HUES6 (cell line): Measurements from ENCODE around the gene LIN28B.

ENCODE experiments used
- H3K27ac ChIP-seq: 2 replicates; pipeline ENCODE4 v1.7.0; 2013; ENCODE audit warnings: low read depth, mild to moderate bottlenecking, low read length, inconsistent platforms
- H3K27me3 ChIP-seq: 2 replicates; pipeline ENCODE4 v1.6.1; 2013; ENCODE audit warnings: low read length; ENCODE audit not compliant: control insufficient read depth, insufficient read depth
- H3K36me3 ChIP-seq: 2 replicates; pipeline ENCODE4 v1.6.1; 2013; ENCODE audit warnings: low read length; ENCODE audit not compliant: control insufficient read depth, insufficient read depth
- H3K4me1 ChIP-seq: 2 replicates; pipeline ENCODE4 v1.6.1; 2013; ENCODE audit warnings: low read length; ENCODE audit not compliant: control insufficient read depth, insufficient read depth
- H3K4me3 ChIP-seq: 2 replicates; pipeline ENCODE4 v1.5.1; 2013; ENCODE audit warnings: low read depth, low read length
- H3K9ac ChIP-seq: one replicate; pipeline ENCODE4 v1.6.1; 2013; ENCODE audit warnings: mild to moderate bottlenecking, low read length
- H3K9me3 ChIP-seq: 2 replicates; pipeline ENCODE4 v1.6.1; 2013; ENCODE audit warnings: low read depth, low read length; ENCODE audit not compliant: control insufficient read depth, insufficient read depth

LIN28B gene

DNA sequence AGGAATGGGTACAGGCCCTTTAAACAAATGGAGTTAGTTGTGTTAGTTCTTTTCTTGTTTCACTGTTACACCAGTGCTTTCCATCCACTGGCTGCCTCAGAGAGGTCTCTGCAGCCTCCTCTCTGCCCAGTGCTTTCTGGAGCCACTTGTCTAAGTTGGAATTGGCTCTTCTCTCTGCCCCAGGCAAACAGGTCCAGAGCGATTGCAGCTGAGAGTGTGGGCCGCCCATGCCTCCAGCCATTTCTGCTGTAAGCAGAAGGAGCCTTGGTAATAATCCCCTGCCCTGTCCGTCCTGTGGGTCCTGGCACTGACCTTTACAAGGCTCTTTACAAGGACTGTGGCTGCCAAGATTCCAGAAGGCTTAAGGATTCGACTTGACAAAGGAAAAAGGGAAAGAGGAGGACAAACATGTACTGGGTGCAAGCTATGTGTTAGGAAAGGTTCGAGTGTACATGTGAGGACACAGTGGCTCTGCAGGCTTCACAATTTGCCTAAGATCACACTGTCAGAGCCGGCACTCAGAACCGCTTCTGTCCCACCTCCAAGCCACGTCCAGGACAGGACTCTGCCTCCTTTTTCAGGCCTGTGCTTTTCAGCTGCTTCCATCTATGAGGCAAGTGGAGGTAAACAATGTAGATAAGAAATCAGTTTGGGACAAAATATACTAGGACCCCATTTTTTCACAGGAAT, 134.4 kb downstream of the LIN28B start:
- Histone ChIP-seq H3K4me1 (no peaks in the 10 kb centered on the region), H3K9me3 (no peaks in the 10 kb centered on the region), H3K36me3 (no peaks in the 10 kb centered on the region), H3K9ac (no peak overlapping the region), H3K27me3 (no peaks in the 10 kb centered on the region), H3K27ac (no peak overlapping the region), H3K4me3 (no peak overlapping the region)

DNA sequence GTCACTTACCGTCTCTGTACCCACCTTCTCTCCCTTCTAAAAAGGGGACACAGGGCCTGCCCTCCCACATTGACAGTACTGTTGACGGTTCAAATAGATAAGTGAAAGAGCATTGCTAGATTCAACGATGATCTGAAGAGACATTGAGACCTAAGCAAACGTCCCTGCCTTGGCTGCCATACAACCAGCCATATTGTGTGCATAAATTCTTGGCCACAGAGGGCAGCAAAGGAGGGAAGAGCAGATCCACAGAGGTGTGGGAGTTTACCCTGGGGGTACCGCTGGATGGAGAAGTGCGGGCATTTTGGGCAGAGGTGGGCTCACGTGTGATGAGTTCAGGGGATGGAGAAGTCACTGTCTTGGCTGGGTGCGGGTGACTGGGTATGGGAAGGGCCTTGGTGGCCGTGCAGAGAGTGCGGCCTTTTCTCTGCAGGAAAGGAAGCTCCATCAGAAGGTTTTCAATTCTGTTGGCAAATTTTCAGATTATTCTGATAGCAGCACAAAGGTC, 137.3 kb downstream of the LIN28B start:
- no peak overlapping the region for H3K9ac ChIP-seq
- no peaks in the 10 kb centered on the region for H3K4me1 ChIP-seq
- no peaks in the 10 kb centered on the region for H3K9me3 ChIP-seq
- H3K27ac ChIP-seq, result no peak overlapping the region
- H3K27me3 ChIP-seq, result no peaks in the 10 kb centered on the region
- no peaks in the 10 kb centered on the region for H3K36me3 ChIP-seq
- H3K4me3 ChIP-seq, result no peak overlapping the region

- Histone ChIP-seq H3K4me3 (no peak overlapping the region), H3K27ac (no peak overlapping the region), H3K9me3 (no peaks in the 10 kb centered on the region), H3K4me1 (no peaks in the 10 kb centered on the region), H3K27me3 (no peaks in the 10 kb centered on the region), H3K9ac (no peak overlapping the region), H3K36me3 (no peaks in the 10 kb centered on the region)
These were observed 138.2 kb downstream of the LIN28B start for GRCh38 chr6:105095139-105095538.

GRCh38 chr6:105097288-105097687, 140.4 kb downstream of the LIN28B start:
- H3K27me3 ChIP-seq, result no peaks in the 10 kb centered on the region
- no peak overlapping the region for H3K27ac ChIP-seq
- no peaks in the 10 kb centered on the region for H3K4me1 ChIP-seq

DNA sequence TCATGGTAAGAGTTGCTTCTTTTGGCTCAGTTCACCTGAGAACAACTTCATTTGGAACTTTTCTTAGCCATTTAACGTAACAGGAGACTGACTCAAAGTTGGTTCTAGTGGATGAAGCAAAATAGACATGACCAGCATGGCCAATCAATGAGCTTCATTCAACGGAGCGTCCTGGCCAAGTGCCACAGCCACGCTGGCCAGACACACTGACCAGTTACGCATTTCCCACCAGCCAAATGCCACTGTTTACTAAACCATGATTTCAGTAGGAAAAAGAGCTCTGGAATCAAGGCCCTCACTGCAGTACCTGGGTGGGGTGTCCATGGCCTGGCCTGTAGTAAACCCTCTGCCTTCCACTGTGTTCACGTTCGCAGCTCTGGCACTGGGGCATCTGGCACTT, 142.5 kb downstream of the LIN28B start:
- Histone ChIP-seq H3K27me3 (no peaks in the 10 kb centered on the region), H3K27ac (no peak overlapping the region), H3K4me3 (no peak overlapping the region), H3K9me3 (no peaks in the 10 kb centered on the region), H3K4me1 (no peaks in the 10 kb centered on the region), H3K9ac (no peak overlapping the region), H3K36me3 (no peaks in the 10 kb centered on the region)

More at GRCh38 chr6:105097288-105097687, 140.4 kb downstream of the LIN28B start:
- Histone ChIP-seq H3K9me3 (no peaks in the 10 kb centered on the region), H3K9ac (no peak overlapping the region), H3K36me3 (no peaks in the 10 kb centered on the region), H3K4me3 (no peak overlapping the region)

DNA sequence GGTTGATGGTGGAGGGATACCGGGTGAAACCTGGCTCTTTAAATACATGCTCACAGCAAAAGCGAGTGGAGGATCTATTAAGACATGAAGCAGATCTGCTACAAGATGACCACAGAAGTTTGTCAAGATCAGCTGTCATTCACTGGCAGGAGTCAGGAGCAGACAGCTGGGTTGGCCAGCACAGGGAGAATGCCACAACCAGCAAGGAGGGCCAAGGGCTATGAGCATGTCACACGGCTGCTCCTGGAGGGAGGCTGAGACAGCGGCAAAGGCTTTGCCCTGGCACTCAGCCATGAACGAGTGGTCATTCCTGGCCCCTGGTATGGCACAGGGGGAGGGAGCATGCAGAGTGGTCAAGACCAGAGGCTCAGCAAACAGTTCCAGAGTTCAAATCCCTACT, 145.3 kb downstream of the LIN28B start:
- Histone ChIP-seq H3K9ac (no peak overlapping the region), H3K36me3 (no peaks in the 10 kb centered on the region), H3K9me3 (no peaks in the 10 kb centered on the region), H3K4me3 (no peak overlapping the region), H3K27me3 (no peaks in the 10 kb centered on the region), H3K4me1 (no peaks in the 10 kb centered on the region), H3K27ac (no peak overlapping the region)

DNA sequence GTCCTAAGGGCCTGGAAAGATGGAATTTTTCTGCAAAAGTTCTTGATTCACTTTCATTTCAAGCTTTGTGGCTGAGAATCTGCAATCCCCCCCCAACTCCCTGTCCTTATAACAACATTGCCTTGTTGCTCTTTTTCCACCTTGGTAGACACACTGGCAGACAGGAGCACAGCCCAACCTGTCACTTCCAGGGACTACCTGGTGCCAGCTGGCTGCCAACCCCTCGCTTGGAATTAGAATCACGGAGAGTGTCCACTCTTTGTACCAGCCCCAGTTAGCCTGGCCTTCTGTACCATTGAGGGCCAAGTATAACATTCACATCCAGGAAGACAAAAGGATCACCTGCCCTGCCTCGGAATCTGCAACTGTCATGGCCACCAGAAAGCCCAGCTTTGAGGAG, 148.2 kb downstream of the LIN28B start:
- Histone ChIP-seq H3K27ac (no peak overlapping the region), H3K27me3 (no peaks in the 10 kb centered on the region), H3K9me3 (no peaks in the 10 kb centered on the region), H3K9ac (no peak overlapping the region), H3K4me1 (no peaks in the 10 kb centered on the region), H3K36me3 (no peaks in the 10 kb centered on the region), H3K4me3 (no peak overlapping the region)

DNA sequence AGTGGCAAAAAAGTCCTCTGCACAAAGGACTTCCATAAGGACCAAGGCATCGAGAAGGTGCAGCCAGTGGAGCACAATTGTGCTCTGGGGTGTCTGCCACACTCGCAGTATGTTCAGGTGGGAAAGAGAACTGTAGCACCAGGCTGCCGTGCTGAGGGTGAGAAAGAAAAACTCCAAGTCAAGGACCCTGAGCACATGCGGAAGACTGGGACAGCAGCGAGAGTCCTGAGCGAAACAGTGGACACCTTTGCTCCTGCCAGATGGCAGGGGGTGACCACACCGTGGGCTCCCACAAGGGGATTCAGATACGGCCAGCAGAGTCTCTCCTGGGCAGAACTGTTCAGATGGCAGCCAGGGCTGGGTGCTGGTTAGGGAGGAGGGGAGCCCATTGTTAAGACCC, 149.4 kb downstream of the LIN28B start:
- Histone ChIP-seq H3K4me3 (no peak overlapping the region), H3K36me3 (no peaks in the 10 kb centered on the region), H3K9ac (no peak overlapping the region), H3K27ac (no peak overlapping the region), H3K9me3 (no peaks in the 10 kb centered on the region), H3K4me1 (no peaks in the 10 kb centered on the region), H3K27me3 (no peaks in the 10 kb centered on the region)

DNA sequence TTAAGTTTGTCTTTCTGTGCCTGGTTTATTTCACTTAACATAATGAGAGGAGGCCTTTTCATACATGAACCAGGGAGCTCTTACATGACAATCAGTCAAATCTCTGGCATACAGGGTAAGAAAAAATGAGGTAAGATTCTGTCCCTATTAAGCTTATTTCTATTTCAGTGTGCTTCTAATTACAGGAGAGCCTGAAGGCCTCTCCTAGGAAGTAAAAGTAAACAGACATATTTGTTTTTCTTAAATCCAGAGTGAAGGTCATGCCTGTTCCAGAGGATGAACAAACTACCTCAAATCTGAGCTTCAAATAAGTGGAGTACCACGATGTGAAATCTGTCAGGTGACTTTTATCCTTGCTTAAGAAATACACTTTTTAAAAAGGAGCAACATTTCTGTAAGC, 150.3 kb downstream of the LIN28B start:
- Histone ChIP-seq H3K4me1 (no peaks in the 10 kb centered on the region), H3K9ac (no peak overlapping the region), H3K9me3 (no peaks in the 10 kb centered on the region), H3K36me3 (no peaks in the 10 kb centered on the region), H3K27me3 (no peaks in the 10 kb centered on the region), H3K27ac (no peak overlapping the region), H3K4me3 (no peak overlapping the region)

GRCh38 chr6:105108631-105109262, 151.8 kb downstream of the LIN28B start:
- Histone ChIP-seq H3K27me3 (no peaks in the 10 kb centered on the region), H3K4me3 (no peak overlapping the region), H3K4me1 (no peaks in the 10 kb centered on the region), H3K36me3 (no peaks in the 10 kb centered on the region), H3K9me3 (no peaks in the 10 kb centered on the region), H3K9ac (no peak overlapping the region), H3K27ac (no peak overlapping the region)

DNA sequence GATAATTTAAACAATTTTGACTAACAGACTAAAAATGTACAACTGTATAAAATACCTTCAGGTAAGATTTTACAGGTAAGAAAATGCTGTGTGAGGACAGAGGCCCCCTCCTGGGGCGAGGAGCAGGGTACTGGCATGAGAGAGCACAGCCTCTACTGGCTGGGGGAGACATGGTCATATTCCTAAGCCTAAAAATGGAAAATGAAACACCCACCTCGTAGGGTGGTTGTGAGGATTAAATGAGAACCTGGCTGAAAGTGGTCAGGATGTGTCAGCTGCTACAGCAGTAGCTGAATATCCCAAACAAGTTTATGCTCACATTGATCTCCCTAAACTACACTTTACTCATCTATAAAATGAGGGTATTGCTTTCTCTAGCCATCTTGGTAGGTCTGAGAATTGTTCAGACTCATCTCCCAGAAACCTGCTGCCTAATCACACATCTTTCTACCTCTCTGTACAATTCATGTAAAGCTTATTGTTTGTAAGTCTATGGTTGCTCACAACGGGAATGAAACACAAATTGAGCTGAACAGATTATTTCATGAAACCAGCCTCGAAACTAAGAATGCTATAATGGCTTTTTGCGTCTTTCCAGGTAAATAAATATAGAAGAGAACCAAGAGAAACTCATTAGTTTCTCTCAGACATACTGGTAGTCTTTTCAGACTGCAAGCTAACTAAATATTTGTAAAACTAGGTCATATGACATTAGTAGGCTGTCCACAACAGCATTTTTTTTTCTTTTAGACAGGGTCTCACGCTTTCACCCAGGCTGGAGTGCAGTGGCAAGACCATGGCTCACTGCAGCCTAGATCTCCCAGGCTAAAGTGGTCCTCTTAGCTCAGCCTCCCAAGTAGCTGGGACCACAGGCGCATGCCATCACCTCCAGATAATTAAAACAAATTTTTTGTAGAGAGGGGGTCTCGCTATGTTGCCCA, 153.3 kb downstream of the LIN28B start:
- H3K27ac ChIP-seq, result no peak overlapping the region
- no peaks in the 10 kb centered on the region for H3K36me3 ChIP-seq
- H3K4me1 ChIP-seq, result no peaks in the 10 kb centered on the region
- H3K27me3 ChIP-seq, result no peaks in the 10 kb centered on the region
- no peak overlapping the region for H3K9ac ChIP-seq
- no peak overlapping the region for H3K4me3 ChIP-seq
- no peaks in the 10 kb centered on the region for H3K9me3 ChIP-seq
